CD4-positive, alpha-beta T cell treated with Interleukin-21 for 1 hour (primary cell): ENCODE data around the gene DAB1.

Experiments
- DNase-seq: peaks from one replicate; pipeline ENCODE4 v3.0.0-alpha.2; 2020

The DAB1 gene

GRCh38 chr1:57311411-57311810 is 112.4 kb downstream of the DAB1 start:
- no peak for DNase-seq

GRCh38 chr1:57311006-57311405 is 112.9 kb downstream of the DAB1 start:
- no peak for DNase-seq

- no peak for DNase-seq
Measured at GRCh38 chr1:57309630-57310029, 114.2 kb downstream of the DAB1 start.

GRCh38 chr1:57307392-57308170 is 116.3 kb downstream of the DAB1 start:
- peak; percentile 92 for DNase-seq

GRCh38 chr1:57304591-57304990 is 119.3 kb downstream of the DAB1 start:
- DNase-seq: no peak

- no peak for DNase-seq
Measured at GRCh38 chr1:57302812-57303596, 120.9 kb downstream of the DAB1 start.

GRCh38 chr1:57300186-57300585 is 123.7 kb downstream of the DAB1 start:
- DNase-seq: no peak

- no peak for DNase-seq
Measured at GRCh38 chr1:57296726-57297250, 127.1 kb downstream of the DAB1 start.

- no peak for DNase-seq
Measured at GRCh38 chr1:57295326-57295725, 128.5 kb downstream of the DAB1 start.

GRCh38 chr1:57294177-57294576 is 129.7 kb downstream of the DAB1 start:
- no peak for DNase-seq

GRCh38 chr1:57293214-57293613 is 130.6 kb downstream of the DAB1 start:
- DNase-seq: no peak

GRCh38 chr1:57289781-57290180 is 134.1 kb downstream of the DAB1 start:
- DNase-seq: no peak

GRCh38 chr1:57285992-57286391 is 137.9 kb downstream of the DAB1 start:
- no peak for DNase-seq

GRCh38 chr1:57282411-57282810 is 141.4 kb downstream of the DAB1 start:
- DNase-seq: no peak

GRCh38 chr1:57281324-57281723 is 142.5 kb downstream of the DAB1 start:
- DNase-seq: no peak

GRCh38 chr1:57279909-57280666 is 143.8 kb downstream of the DAB1 start:
- no peak for DNase-seq

GRCh38 chr1:57278558-57278957 is 145.3 kb downstream of the DAB1 start:
- no peak for DNase-seq

GRCh38 chr1:57277681-57278080 is 146.2 kb downstream of the DAB1 start:
- no peak for DNase-seq

- DNase-seq: no peak
Measured at GRCh38 chr1:57276918-57277317, 146.9 kb downstream of the DAB1 start.

GRCh38 chr1:57272601-57273000 is 151.3 kb downstream of the DAB1 start:
- no peak for DNase-seq

- no peak for DNase-seq
Measured at GRCh38 chr1:57272150-57272549, 151.7 kb downstream of the DAB1 start.

- no peak for DNase-seq
Measured at GRCh38 chr1:57270927-57271698, 152.7 kb downstream of the DAB1 start.
